KOPT-K1 (cell line): Measurements from ENCODE around the gene PSEN1.

ENCODE experiments used
- H3K27ac ChIP-seq: fragments of 200-600 bp; sonication (generic); 2 replicates; pipeline ENCODE4 v1.5.1; 2016; ENCODE audit warnings: antibody characterized with exemption, mild to moderate bottlenecking, low read depth, low read length; ENCODE audit not compliant: poor library complexity, severe bottlenecking
- H3K36me3 ChIP-seq: fragments of 200-600 bp; sonication (generic); 2 replicates; pipeline ENCODE4 v1.5.1; 2017; ENCODE audit warnings: antibody characterized with exemption, mild to moderate bottlenecking, low read length, moderate library complexity; ENCODE audit not compliant: insufficient read depth
- H3K9me3 ChIP-seq: fragments of 200-600 bp; sonication (generic); 2 replicates; pipeline ENCODE4 v1.5.1; 2017; ENCODE audit warnings: antibody characterized with exemption, low read length, mild to moderate bottlenecking; ENCODE audit not compliant: insufficient read depth, poor library complexity, severe bottlenecking

PSEN1 gene

GRCh38 chr14:73258845-73259611 is 122.7 kb downstream of the PSEN1 start:
- no peak overlapping the region for H3K27ac ChIP-seq
- H3K36me3 ChIP-seq: no peaks in the 10 kb centered on the region
- no peaks in the 10 kb centered on the region for H3K9me3 ChIP-seq

- Histone ChIP-seq H3K36me3 (no peaks in the 10 kb centered on the region), H3K27ac (no peak overlapping the region), H3K9me3 (no peaks in the 10 kb centered on the region)
Observed at GRCh38 chr14:73259837-73260236, 123.5 kb downstream of the PSEN1 start.

DNA sequence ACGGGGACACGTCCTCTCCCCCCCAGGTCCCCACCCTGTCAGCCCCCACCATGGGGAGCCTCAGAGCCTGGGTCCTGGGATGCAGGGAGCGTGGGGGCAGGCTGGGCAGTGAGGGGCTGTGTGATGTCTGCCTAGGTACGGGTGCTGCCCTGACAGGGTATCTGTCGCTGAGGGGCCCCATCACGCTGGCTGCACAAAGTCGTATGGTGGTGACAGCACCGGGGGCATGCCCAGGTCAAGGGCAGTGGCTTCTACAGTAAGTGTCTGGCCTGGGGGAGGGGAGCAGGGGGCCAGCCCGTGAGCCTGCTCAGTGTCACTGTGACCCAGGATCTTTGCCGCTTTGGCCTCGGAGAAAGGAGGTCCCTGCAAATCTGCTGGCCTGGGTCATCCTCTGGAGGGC is 124.3 kb downstream of the PSEN1 start:
- Histone ChIP-seq H3K27ac (no peak overlapping the region), H3K36me3 (no peaks in the 10 kb centered on the region), H3K9me3 (no peaks in the 10 kb centered on the region)

- no peak overlapping the region for H3K27ac ChIP-seq
- no peaks in the 10 kb centered on the region for H3K9me3 ChIP-seq
- H3K36me3 ChIP-seq: no peaks in the 10 kb centered on the region
Observed at GRCh38 chr14:73261075-73261474, 124.8 kb downstream of the PSEN1 start.

- Histone ChIP-seq H3K36me3 (no peaks in the 10 kb centered on the region), H3K27ac (no peak overlapping the region), H3K9me3 (no peaks in the 10 kb centered on the region)
Observed at GRCh38 chr14:73261520-73262426, 125.5 kb downstream of the PSEN1 start.

- no peak overlapping the region for H3K27ac ChIP-seq
- H3K36me3 ChIP-seq: no peaks in the 10 kb centered on the region
- H3K9me3 ChIP-seq: no peaks in the 10 kb centered on the region
Observed at GRCh38 chr14:73262427-73263183, 126.3 kb downstream of the PSEN1 start.

DNA sequence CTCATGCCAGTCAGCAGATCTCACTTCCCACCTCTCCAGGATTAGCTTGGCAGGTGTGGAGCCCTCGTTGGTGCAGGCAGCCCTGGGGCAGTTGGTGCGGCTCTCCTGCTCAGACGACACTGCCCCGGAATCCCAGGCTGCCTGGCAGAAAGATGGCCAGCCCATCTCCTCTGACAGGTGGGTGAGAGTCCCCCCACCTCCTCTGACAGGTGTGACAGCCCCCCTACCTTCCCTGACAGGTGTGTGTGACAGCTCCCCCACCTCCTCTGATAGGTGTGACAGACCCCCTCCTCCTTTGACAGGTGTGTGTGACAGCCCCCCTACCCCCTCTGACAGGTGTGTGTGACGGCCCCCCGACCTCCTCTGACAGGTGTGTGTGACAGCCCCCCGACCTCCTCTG is 127.3 kb downstream of the PSEN1 start:
- Histone ChIP-seq H3K36me3 (no peaks in the 10 kb centered on the region), H3K9me3 (no peaks in the 10 kb centered on the region), H3K27ac (no peak overlapping the region)

DNA sequence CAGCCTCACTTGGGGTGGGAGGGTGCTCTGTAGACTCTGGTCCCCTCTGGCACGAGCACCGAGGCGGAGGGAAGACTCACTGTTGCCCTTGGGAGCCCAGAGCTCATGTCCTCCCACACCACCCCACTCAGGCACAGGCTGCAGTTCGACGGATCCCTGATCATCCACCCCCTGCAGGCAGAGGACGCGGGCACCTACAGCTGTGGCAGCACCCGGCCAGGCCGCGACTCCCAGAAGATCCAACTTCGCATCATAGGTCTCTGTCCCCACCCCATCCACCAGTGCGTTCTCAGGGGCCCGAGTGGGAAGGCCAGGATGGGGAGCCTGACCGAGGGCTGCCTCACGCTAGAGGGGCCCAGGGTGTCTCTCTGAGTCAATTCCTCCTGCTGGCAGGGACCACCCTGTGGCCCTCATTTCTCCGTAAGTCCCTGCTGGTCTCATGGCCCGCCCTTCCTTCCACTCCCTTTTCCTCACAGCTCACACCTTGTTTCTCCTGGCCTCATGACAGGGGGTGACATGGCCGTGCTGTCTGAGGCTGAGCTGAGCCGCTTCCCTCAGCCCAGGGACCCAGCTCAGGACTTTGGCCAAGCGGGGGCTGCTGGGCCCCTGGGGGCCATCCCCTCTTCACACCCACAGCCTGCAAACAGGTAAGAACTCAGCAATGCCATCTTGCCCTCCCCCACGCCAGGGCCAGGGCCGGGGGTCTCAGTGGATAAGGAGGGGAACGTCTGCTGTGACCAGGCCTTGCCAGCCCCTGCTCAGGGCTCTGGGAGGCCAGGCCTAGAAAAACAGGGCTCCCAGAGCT is 128.0 kb downstream of the PSEN1 start:
- Histone ChIP-seq H3K27ac (no peak overlapping the region), H3K9me3 (no peaks in the 10 kb centered on the region), H3K36me3 (no peaks in the 10 kb centered on the region)

- Histone ChIP-seq H3K9me3 (no peaks in the 10 kb centered on the region), H3K36me3 (no peaks in the 10 kb centered on the region), H3K27ac (no peak overlapping the region)
Observed at GRCh38 chr14:73264885-73265720, 128.8 kb downstream of the PSEN1 start.

- H3K36me3 ChIP-seq: no peaks in the 10 kb centered on the region
Observed at GRCh38 chr14:73265721-73266046, 129.4 kb downstream of the PSEN1 start.

GRCh38 chr14:73266317-73266716 is 130.0 kb downstream of the PSEN1 start:
- no peak overlapping the region for H3K27ac ChIP-seq
- no peaks in the 10 kb centered on the region for H3K36me3 ChIP-seq
- no peaks in the 10 kb centered on the region for H3K9me3 ChIP-seq

More at GRCh38 chr14:73265721-73266046, 129.4 kb downstream of the PSEN1 start:
- no peak overlapping the region for H3K27ac ChIP-seq
- no peaks in the 10 kb centered on the region for H3K9me3 ChIP-seq

- H3K36me3 ChIP-seq: no peaks in the 10 kb centered on the region
- no peak overlapping the region for H3K27ac ChIP-seq
- no peaks in the 10 kb centered on the region for H3K9me3 ChIP-seq
Observed at GRCh38 chr14:73267474-73267873, 131.2 kb downstream of the PSEN1 start.

- Histone ChIP-seq H3K36me3 (peaks cover 17% of the 10 kb centered on the region), H3K9me3 (no peaks in the 10 kb centered on the region), H3K27ac (no peak overlapping the region)
Observed at GRCh38 chr14:73269729-73270531, 133.6 kb downstream of the PSEN1 start.
